Left renal pelvis (tissue), 4 donors: ENCODE data around the gene RHBDF1. TPM values are rescaled to one million over a fixed set of nuclear protein-coding genes. Genes with fewer than 3 reads are reported as not detected.
"Not testable (repeated sequence)": the region's sequence is repeated elsewhere in the genome, so short reads cannot be mapped to it uniquely, and the experiment has no call there.

ENCODE experiments used
- DNase-seq, 4 donors: peaks; one replicate each; pipeline ENCODE4 v3.0.0-alpha.2; 2013; ENCODE audit warnings: low read depth in 4 of 4, low spot score in 3 of 4
- polyA plus RNA-seq, 4 donors: library from polyadenylated mRNA; unstranded; fragments of 120-200 nt; gene quantifications; one replicate each; pipeline ENCODE4 v1.2.1, GENCODE V29; 2013; ENCODE audit not compliant: insufficient read length in 4 of 4

RHBDF1 gene
- polyA plus RNA-seq, 4 donors, result 24.9 to 42.0 (median 28.8) TPM

- DNase-seq, result no peak
These were observed 11.2 kb downstream of the RHBDF1 start for GRCh38 chr16:60929-61878.

DNA sequence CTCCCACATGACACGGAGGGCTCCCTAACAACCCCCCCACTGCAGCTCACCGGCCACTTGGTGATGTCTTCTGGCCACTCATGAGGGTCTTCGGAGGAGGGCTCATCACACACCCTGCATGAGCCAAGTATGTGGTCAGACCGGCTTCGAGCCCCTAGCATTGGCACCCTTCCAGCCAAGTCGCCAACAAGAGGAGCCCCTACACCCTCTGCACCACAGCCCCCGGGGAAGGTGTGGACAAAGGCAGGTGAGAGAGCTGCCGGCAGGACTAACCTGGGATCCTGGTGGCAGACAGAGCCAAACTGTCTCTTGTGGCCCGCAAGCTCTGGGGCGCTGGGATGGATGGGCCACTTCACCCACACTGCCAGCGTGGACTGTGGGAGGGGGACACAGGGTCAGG, 12.3 kb downstream of the RHBDF1 start:
- no peak for DNase-seq

DNA sequence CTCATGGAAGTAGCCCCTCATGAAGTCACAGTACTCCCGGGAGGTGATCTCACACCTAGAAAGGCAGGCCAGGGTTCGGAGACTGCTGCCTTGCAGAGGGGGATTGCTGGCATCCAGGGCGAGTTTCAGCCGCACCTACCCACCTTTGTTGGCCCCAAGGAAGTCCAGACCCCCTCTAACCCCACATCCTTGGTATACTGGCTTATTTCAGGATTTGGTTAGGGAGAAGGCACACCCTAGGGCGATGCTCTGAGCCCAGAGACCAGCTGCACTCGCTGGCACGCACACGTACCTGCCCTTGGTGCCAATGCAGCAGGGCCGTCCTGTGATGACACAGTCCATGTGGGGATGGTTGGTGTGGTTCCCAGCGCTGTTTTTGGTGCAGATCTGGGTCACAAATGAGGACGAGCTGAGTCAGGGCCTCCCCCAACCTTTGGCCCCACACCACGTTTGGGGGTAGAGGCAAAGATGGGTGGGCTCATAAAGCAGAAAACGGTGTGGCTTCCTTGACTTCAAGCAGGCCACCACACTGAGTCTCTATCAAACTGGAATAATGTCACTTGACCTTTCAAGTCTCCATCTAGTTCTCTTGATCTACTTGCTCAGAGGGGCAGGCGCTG, 12.9 kb downstream of the RHBDF1 start:
- no peak for DNase-seq

GRCh38 chr16:58491-59439, 13.7 kb downstream of the RHBDF1 start:
- no peak for DNase-seq

- DNase-seq, result no peak
These were observed 14.7 kb downstream of the RHBDF1 start for GRCh38 chr16:57711-58110.

GRCh38 chr16:56231-56927, 16.1 kb downstream of the RHBDF1 start:
- no peak for DNase-seq

GRCh38 chr16:55571-56136, 16.8 kb downstream of the RHBDF1 start:
- no peak for DNase-seq

DNA sequence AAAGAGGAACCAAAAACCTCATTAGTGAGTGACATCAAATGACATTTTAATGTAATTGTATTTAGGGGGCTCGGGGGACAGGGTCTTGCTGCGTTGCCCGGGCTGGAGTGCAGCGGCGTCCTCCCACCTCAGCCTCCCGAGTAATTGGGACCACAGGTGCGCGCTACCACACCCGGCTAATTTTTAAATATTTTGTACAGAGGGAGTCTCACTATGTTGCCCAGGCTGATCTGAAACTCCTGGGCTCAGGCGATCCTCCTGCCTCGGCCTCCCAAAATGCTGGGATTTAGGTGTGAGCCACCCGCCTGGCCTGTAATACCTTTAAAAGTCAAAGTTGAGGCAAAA, 18.2 kb downstream of the RHBDF1 start:
- no peak for DNase-seq

DNA sequence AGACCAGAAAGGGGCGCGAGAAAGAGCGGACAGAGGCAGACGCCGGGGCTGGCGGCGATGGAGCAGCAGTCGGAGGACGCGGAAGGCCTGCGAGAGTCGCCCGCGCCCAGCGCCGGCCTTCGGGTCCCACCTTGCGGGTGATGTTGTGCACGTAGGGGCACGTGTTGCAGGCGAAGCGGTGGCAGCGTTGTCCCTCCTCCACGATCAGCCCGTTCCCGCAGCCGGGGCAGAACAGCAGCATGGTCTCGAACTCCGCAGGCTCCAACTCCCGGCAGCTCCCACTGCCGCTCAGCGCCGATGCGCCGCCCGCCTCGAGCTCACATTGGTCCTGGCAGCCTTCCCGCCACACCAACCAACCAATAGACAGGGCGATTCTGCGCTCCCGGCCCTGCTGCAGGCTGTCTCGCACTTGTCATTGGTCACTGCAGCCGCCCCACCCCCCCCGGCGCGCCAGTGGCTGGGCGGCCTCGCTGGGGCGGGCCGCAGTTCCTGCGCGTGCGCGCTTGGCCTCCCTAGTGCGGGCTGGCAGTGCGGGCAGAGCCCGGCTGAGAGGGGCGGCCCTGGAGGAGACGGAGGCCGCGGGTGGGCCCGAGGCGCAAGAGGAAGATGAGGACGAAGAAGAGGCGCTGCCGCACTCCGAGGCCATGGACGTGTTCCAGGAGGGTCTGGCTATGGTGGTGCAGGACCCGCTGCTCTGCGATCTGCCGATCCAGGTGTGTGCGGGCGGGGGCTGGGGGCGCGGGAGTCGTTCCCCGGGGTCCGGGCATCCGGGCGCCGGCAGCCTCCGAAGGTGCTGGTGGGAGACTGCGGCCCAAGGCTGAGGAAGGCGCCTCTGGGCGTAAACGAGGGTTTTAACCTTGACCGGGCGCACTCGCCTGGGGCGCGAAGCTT, 18.8 kb downstream of the RHBDF1 start, which contains the start of the genes POLR3K and SNRNP25:
POLR3K (minus strand) TSS at position 263 of the 891 bp plus-strand sequence; CDS start at position 241, 22 bp downstream.
SNRNP25 (plus strand) TSS at position 483 of the 891 bp plus-strand sequence; CDS start at position 672, 189 bp downstream.
- peak; percentile 90 to 93 (median 92) for DNase-seq

DNA sequence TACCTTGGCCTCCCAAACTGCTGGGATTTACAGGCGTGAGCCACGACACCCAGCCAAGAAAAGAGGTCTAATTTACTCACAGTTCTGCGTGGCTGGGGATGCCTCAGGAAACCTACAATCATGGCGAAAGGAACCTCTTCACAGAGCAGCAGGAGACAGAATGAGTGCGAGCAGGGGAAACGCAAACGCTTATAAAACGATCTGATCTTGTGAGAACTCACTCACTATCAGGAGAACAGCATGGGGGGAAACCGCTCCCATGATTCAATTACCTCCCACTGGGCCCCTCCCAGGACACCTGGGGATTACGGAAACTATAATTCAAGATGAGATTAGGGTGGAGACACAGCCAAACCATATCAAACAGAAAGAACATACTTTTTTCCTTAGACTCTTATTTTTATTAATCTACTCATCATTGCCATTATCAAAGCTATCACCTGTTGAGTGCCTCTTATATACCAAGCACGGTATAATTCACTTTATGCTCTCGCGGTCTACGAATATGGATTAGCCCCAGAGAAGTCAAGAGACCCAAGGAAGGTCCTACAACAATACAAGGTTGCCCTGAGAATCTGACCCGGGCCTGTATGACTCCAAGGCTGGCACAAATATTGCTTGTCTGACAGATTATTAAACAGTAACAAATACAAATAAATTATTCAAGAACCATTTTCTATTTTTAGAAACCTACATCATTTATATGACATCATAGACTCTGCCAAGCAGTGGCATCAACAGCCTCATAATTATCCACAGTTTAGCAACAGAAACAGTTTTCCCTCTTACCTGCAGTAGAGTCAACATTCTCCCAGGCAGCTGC, 21.5 kb downstream of the RHBDF1 start:
- DNase-seq, result no peak

DNA sequence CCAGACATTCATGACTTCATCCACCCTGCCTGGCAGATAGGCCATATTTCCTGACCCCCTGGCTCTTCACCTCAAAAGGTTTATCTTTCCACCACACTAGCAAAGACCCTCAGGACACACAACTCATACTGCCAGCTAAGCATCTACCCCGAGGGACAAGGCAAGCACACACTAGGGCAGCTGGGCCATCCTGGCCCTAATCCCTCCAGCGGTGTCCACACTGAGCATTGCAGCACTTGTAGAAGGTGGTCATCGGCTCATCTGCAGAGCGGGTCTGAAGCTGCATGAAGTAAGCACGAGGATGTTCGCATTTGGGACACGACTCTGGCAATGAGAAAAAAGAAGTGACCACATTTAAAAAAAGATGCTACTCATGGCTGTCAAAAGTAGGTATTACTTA, 25.2 kb downstream of the RHBDF1 start:
- DNase-seq, result no peak

GRCh38 chr16:46510-46909, 25.9 kb downstream of the RHBDF1 start:
- DNase-seq, result not testable (repeated sequence)

DNA sequence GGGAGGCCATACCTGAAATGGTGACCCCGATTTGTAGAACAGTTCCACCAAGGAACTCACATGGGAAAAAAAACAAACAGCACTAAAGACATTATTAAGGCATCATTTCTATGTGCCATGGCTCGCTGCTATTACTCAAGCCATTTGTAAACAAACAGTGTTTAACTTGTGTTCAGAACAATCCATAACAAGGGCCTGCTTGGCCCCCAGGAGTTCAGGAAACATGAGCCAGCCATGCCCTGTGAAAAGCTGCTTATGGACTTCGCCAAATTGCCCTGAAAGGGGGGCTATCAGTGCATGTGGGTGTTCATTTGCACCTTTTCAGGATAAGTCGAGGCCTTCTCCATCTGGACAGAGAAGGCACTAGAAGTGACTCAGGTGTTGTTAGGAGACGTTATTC, 27.0 kb downstream of the RHBDF1 start:
- no peak for DNase-seq

DNA sequence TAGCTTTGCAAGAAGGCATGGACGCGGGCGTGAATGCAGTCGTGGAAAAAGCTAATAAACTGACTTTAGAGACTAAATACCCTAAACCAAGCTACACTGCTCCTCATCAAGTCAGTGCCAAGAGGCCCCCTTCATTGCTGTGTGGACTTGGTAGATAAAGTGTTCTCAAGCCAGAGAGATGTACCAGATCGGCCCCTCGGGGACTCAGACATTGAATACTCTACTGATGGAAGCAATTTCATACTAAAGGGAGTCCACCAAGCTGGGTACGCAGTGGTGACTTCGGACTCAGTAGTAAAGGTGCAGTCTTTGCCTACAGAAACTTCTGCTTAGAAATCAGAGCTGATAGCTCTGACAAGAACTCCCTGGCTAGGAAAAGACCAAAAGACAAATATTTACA, 27.8 kb downstream of the RHBDF1 start:
- no peak for DNase-seq

- DNase-seq, result no peak
These were observed 29.1 kb downstream of the RHBDF1 start for GRCh38 chr16:43294-43693.

GRCh38 chr16:42691-43090, 29.7 kb downstream of the RHBDF1 start:
- DNase-seq, result no peak

DNA sequence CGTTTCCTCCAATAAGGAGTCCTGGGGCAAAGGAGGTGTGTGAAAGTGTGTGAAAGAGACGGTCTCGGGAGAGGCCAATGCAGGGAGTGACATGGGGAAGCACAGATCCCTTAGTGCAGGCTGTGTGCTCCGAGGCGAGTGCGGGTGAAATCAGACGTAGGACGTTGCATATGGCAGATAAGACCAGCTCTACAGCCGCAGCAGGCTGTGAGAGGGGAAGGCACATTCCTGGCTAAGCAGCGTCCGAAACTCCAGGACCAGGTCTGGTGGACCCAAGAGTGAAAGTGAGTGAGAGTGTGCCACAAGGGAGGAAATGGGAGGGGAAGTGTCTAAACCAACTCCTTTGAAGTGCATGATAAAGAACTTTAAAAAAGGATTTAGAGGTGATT, 30.4 kb downstream of the RHBDF1 start:
- no peak for DNase-seq
